NCI-H510A (cell line): Measurements from ENCODE around the gene WDR31.
A peak's percentile ranks its signal among the peaks of the same experiment; 100 is the strongest.
"Not testable (repeated sequence)": the region's sequence is repeated elsewhere in the genome, so short reads cannot be mapped to it uniquely, and the experiment has no call there.

ENCODE experiments used
- DNase-seq: peaks from one replicate; lab custom pipeline; 2025; lab: John Stamatoyannopoulos, UW

WDR31 gene

DNA sequence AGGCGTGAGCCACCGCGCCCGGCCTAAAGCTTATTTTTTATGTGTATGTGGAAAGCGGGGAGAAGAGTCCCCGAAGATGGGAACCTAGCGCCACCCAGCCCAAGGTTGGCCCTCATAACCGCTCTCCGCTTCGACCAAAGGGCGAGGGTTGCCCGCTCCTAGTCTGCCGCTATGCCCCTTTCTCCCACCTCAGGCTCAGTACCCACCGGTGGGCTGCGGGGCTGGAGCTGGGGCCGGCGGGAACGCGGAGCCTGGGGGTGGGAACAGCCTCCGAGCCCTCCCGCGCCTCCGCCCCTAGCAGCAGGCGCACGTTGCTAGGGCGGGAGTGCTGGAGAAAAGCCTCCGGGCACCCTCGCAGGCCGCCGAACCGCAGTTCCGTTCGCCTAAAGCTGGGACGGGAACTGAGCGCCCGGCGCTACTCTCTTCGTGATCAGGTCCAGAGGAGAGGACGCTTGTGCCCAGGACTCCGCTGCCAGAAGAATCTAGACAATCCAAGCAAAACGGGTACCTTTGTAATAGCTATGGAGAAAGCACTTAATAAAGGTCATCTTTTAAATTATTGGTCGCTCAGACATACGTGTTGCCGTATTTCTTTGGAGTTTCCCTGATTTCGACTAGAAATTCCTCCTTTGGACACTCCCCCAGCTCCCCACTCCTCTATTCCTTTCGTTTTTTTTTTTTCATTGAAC is at the start of gene WDR31:
Gene WDR31 (minus strand): TSS at position 265 of the 689 bp plus-strand sequence. CDS start 8,253 bp downstream, outside the sequence.
- peak; percentile 78 for DNase-seq

DNA sequence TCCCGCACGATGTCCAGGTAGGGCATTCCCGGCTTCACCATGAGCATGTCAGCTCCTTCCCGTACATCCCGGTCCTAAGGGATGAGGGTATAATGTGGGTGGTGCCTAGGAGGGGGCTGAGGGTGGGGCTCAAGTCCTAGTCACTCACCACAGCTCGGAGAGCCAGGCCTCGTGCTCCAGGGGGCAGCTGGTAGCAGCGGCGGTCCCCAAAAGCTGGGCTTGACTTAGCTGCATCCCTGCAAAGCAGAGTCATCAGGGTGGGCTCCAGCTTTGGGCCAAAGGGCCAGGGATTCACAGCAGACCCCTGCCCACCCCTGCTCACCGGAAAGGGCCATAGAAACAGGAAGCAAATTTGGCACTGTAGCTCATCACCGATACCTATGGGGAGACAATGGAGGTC is 49.4 kb upstream of the WDR31 start:
- DNase-seq = no peak

DNA sequence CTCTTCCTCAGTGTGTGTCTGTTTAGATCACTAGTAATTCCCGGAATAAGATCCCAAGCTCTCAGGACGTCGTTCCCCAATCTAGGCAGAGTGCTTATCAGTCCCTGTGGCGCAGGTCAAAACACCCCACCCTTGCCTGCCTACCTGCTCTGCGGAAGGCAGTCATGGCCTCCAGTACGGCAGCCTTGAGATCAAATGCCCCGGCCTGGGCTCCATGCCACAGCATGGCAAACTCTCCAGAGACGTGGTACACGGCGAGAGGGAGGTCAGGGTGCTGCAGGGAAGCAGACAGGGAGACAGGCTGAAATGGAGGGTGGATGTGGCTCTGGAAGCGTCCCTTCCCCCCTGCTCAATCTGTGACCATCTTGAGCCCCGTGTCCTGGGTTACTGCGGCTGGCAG is 48.8 kb upstream of the WDR31 start:
- DNase-seq = no peak

DNA sequence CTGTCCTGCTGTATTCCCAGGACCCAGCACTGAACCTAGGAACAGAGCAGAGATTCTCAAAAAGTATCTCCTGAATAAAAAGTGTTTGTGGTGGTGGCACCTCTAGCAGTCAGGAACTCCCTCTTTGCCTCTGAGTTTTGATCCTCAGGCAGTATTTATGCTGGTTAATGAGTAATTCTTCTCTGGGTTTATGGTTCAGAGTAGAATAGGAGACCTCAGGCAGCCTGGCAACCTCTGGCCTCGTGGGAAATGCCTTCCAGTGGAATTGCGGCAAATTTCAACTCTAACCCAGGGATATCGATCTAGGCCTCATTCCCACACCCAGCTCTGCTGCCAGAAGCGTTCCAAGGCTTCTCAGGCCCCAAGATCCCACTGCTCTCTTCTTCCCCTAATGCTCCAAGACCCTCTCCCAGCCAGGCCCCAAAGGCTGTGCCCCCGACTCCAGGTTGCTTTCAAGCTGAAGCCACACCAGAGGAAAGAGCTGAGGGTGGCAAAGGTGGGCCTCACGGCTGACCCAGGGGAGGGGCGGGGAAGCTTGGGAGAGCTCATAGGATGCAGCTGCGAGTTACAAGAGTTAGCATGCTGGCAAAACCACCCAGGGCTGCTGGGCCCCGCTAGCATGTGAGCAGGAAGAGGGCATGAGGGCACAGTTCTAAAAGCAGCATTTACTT is 47.6 kb upstream of the WDR31 start:
- DNase-seq = no peak

DNA sequence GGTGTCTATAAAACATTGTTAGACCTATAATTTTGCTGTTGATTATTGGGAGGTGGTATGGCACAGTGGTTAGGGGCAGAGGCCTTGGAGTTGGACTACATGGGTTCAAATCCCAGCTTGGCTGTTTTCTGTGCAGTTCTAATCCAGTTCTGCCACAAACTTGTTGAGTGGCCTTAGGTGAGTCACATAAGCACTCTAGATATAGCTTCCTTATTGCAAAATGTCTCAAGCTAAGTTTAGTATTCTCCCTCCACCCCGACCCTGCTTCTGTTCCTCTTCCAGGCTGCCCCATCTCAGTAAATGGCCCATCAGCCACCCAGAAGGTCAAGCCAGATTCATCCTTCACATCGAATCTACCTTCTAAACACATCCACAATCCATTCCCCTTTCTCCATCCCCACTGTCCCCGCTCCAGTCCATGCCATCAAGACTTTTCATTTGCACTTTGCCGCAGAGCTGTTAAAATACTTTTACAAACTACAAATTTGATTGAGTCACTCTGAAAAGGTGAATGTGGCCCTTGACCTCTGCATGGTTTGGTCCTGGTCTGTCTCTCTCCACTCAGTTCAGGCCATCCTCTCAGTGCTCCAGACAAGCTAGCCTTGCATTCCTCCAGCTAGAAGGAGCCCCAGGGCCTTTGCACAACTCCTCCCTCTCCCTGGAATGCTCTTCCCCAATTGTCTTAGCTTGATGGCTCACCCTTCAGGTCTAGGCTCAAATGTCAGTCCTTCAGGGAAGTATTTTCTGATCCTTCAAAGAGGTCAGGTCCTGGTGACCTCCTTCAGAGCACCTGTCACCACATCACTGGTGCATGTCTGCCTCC is 46.7 kb upstream of the WDR31 start:
- DNase-seq = no peak

DNA sequence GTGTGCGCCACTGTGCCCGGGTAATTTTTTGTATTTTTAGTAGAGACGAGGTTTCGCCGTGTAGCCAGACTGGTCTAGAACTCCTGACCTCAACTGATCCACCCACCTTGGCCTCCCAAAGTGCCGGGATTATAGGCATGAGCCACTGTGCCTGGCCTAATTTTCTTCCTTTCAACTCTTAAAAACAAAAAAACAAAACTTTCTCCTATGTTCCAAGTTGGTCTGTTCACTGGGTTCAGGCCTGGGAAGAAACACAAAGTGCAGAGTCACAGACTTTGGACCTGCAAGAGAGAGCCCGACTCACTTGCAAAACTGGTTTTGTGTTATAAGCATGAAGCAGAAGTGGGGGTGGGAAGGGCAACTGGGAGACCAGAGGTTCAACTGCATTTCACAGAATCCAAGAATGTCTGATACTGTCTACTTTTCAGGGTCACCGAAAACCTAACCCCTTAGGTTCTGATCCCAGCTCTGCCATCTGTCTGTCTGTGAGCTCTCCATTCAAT is 41.9 kb upstream of the WDR31 start:
- peak; percentile 21 for DNase-seq

DNA sequence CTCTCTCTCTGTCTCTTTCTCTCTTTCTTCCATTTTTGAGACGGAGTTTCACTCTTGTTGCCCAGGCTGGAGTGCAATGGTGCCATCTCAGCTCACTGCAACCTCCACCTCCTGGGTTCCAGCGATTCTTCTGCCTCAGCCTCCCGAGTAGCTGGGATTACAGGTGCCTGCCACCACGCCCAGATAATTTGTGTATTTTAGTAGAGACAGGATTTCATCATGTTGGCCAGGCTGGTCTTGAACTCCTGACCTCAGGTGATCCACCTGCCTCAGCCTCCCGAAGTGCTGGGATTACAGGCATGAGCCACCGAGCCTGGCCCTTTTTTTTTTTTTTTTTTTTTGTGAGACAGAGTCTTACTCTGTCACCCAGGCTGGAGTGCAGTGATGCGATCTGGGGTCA is 41.4 kb upstream of the WDR31 start:
- not testable (repeated sequence) for DNase-seq

DNA sequence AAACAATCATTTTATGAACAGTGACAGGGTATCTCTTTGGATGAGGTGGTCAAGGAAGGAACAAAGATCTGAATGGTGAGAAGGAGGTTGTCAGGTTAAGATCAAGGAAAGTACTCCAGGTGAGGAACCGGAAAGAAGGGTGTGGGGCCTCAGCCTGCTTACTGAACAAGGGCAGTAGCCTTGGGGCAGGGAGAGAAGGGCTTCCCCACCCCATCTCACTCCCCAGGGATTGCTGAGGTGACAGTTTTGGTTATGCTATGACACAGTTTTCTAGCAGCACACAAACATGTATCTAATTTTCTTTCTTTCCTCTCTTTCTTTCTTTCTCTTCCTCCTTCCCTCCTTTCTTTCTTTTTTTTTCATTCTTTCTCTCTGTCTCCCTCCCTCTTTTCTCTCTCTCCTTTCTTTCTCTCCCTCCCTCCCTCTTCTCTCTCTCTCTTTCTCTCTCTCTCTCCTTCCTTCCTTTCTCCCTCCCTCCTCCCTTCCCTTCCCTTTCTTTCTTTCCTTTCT is 40.8 kb upstream of the WDR31 start:
- DNase-seq = no peak

DNA sequence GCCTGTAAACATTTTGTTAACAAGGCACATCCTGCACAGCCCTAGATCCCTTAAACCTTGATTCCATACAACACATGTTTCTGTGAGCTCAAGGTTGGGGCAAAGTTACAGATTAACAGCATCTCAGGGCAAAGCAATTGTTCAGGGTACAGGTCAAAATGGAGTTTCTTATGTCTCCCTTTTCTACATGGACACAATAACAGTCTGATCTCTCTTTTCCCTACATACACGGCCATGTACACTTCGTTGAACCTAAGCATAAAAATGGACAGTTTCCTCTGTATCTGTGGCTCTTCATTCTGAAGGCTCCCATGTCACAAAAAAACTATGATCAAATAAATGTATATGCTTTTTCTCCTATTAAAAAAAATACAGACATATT is 39.7 kb upstream of the WDR31 start:
- DNase-seq = not testable (repeated sequence)

DNA sequence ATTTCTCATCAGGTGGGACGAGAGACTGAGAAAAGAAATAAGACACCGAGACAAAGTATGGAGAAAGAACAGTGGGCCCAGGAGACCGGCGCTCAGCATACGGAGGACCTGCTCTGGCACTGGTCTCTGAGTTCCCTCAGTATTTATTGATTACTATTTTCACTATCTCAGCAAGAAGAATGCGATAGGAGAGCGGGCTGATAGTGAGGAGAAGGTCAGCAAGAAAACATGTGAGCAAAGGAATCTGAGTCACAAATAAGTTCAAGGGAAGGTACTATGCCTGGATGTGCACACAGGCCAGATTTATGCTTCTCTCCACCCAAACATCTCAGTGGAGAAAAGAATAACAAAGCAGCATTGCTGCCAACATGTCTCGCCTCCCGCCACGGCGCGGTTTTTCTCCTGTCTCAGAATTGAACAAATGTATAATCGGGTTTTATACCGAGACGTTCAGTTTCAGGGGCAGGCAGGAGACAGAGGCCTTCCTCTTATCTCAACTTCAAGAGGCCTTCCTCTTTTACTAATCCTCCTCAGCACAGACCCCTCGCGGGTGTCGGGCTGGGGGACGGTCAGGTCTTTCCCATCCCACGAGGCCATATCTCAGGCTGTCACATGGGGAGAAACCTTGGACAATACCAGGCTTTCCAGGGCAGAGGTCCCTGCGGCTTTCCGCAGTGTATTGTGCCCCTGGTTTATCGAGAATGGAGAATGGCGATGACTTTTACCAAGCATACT is 39.2 kb upstream of the WDR31 start:
- not testable (repeated sequence) for DNase-seq

DNA sequence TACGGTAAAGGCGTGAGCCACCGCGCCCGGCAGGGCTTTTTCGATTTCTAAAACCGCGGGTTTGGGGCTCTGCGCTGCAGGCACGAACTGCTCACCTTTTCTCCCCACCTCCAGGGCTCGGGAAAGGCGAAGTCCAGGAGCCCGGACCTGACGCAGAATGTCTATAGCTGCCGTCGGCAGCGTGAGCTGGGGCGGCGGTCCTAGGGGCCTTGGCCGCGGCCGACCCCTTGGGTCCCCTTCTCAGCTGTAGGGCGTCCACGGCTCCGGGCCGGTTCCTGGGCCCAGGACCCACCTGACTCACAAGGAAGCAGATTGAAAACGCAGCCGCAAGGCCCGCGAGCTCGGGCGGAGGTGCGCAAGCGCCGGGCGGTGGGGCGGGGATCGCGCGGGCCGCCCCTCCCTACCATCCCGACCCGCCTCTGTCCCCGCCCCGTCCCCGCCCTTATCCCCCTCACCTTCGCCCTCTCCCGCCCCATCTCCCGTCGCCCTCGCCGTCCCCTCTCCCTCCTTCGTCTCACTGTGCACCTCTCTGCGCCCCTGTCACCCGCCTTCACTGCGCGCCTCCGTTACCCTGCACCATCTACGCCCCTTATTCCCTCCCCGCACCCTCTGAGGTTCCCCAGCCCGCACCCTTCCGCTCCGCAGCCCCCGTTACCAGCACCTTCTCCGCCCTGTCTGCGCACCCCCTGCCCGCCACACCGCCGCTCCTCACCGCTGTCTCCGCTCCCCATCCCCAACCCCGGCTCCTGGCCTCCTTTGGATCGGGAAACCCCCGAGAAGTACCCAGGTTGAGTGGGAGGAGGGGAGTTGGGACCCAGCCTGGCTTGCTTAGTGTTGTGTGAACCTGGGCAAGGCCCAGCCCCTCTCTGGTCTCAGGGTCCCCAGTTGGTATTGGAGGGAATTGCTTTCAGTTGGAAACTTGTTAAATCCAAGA is 36.8 kb upstream of the WDR31 start, which contains the start of gene HDHD3:
Gene HDHD3 (minus strand): TSS at position 353 of the 934 bp plus-strand sequence. CDS start 2,632 bp downstream, outside the sequence.
- peak; percentile 75 for DNase-seq

DNA sequence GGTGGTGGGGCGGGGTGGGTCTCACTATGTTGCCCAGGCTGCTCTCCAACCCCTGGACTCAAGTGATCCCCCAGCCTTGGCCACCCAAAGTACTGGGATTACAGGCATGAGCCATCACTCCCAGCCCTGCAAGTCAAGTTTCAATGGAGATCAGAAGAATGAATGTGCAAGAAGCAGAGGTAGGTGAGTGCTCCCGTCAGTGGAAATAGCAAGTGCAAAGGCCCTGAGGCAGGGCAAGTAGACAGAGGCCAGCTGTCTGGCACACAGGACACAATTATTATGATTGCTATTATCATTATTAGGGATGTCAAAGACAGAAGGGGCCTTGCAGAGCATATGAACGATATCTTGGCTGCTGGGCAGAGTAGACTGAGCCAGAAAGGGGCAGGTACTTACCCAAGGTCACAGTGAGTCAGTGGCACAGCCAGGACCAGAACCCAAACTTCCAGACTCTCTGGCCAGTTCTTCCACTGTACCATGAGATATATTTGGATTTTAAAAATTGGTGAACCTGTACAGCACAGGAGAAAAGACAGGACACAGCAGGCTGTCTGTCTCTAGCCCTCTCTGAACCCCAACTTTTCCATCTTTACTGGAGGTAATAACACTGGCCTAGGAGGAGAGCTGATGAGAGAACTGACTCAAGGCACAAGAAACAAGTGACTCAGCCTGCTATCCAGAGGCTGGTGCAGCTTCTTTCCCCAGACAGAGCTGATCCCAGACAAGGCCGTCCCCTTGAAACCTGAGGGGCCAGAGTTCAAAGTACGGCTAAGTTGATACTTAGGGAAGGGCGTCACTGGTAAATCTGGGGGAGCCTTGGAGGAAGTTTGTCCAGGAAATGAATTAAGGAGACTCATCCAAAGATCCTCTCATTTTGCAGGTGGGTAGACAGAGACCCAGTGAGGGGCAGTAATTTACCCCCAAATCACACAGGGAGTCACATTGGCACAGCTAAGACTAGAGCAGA is 35.3 kb upstream of the WDR31 start:
- no peak for DNase-seq

DNA sequence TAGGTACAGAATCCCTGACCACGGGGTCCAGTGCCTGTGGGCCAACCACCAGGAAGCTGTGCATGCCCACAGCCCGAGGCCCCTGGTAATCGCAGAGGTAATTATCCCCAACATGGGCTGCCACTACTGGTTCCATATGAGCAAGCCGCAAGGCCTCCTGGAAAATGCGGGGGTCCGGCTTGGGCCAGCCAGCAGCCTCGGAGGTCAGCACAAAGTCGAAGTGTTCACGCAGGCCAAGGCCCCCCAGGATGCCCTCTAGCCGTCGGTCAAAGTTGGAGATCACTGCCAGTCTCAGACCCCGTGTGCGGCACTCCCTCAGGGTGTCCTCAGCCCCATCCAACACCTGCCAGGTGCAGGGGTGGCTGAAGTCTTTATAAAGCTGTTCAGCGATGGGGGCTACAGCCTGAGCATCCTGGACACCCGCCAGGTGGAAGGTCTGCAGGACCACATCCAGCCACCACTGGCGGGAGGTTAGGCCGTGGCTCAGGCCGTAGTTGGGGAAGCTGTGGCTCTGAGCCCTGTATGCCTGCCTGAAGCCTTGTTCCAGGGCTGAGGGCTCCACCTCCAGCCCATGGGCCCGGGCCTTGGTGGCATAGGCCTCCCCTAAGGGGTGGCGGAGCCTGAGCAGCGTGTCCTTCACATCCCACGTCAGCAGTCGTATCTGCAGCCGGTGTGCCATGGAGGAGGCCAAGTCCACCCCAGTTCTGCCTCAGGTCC is 33.8 kb upstream of the WDR31 start:
- DNase-seq = no peak

DNA sequence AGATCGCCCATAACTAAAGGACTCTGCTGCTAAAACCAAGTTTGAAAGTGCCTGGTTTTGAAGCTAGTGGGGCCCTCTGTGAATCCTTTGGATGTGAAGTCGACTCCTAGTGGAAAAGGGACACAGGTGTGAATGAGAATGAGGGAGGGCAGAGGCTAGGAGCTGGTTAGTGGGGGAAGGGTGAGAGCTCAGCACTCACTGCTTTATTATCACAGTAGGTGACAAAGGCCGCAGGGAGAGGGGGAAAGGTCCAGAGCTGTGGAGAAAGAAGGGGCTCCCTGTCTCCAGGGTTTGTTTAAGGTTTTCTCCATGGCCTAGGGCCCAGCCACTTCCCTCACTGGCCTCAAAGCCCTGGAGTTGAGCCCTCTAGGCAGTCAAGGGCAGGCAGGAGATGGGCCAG is 33.2 kb upstream of the WDR31 start:
- no peak for DNase-seq

DNA sequence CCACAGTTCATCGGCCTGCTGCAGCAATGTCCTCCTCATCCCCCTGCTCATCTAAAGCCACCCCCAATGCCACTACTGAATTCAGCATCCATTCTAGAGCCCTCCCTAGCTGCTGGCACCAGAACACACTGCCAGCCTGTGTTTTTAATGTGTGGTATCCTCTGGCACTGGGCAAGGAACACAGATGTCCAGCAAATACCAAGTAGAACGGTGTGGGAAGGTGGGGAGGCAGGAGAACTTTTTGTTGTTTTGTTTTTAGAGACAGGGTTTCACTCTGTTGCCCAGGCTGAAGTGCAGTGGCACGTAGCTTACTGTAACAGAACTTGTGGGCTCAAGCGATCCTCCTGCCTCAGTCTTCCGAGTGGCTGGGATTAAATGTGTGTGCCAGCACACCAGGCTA is 32.0 kb upstream of the WDR31 start:
- DNase-seq = no peak

DNA sequence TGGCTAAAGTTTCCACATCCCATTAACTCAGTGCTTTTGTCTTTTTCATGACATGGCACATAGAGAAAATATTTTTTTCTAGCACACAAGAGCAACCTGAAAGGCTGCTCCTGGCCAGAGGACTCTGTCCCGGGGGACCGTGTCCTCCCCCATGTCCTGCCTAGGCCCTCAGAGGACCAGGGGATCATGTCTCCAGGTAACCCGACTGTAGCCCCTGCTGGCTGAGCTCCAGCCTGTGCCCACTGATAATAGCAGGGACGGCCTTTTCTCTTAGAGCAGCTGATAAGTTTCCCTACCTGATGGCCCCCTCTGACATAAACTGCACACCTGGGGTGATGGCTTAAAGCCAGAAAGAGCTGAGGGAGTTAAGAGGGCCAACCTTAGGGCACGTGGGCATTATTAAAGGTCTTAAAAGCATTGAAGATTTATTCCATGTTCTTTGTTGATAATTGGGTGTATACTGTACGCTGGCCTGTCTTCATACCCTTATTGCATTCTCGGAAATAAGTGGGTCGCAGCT is 30.8 kb upstream of the WDR31 start:
- DNase-seq = no peak

DNA sequence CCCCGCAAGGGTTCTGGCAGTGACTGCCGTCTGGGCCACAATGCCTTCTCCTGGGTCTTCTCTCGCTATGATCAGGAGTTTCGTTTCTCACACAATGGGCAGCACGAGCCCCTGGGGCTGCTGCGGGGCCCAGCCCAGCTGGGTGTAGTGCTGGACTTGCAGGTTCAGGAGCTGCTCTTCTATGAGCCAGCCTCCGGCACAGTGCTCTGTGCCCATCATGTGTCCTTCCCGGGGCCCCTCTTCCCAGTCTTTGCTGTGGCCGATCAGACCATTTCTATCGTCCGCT is 29.7 kb upstream of the WDR31 start:
- DNase-seq = no peak

DNA sequence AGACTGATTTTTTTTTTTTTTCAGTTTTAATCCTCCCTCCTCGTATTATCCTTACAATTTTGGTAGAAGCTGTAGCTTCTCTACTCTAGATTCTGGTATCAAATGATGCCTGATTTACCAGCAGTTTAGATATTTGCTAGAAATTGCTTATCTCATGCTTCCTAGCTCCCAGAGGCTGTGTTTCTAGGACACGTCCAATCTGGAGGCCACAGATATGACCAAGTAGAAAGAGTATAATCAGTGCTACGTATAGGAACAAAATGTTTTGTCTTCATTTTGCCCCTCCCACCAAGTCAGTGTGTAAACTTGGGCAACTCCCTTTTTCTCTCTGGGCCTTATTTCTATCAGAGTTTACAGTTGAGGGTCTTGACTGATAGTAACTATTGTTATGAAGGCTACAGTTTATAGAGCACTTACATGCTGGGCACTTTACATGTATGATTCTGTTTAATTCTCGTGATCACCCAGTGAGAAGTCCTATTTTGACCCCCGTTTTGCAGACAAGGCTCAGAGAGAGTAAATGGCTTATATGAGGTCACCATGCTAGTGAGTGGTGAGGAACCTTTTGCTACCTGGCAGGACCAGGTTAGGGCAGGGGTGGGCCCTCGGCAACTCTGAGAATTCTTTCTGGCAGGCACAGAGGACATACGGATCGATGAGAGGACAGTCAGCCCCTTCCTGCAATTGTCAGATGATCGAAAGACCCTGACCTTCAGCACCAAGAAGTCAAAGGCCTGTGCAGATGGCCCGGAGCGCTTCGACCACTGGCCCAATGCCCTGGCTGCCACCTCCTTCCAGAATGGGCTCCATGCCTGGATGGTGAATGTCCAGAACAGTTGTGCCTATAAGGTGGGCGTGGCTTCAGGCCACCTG is 29.1 kb upstream of the WDR31 start:
- no peak for DNase-seq
